ENCODE results near the gene SLC35F4.

SLC35F4 gene

GRCh38 chr14:57865403-57866198 is at the start of gene SLC35F4:
TSS of gene SLC35F4 (minus strand) at chr14:57866092.
- Mint-ChIP-seq H3K9me3 (no peaks in the 10 kb centered on the region), H3K4me3 (no peak within 1 kb of the TSS), H3K27me3 (peaks cover 18% of the 10 kb centered on the region), H3K4me1 (no peaks in the 10 kb centered on the region), H3K36me3 (no peaks in the 10 kb centered on the region), H3K27ac (no peak within 1 kb of the TSS)

GRCh38 chr14:57909626-57910025 is 43.7 kb upstream of the SLC35F4 start:
- H3K27me3 Mint-ChIP-seq: peaks cover 4% of the 10 kb centered on the region
- no peaks in the 10 kb centered on the region for H3K36me3 Mint-ChIP-seq
- H3K27ac Mint-ChIP-seq: no peak overlapping the region
- no peaks in the 10 kb centered on the region for H3K4me1 Mint-ChIP-seq
- H3K4me3 Mint-ChIP-seq: no peak overlapping the region
- peaks cover 19% of the 10 kb centered on the region for H3K9me3 Mint-ChIP-seq

- peaks cover 11% of the 10 kb centered on the region for H3K9me3 Mint-ChIP-seq
- no peaks in the 10 kb centered on the region for H3K36me3 Mint-ChIP-seq
- H3K4me1 Mint-ChIP-seq: no peaks in the 10 kb centered on the region
- no peak overlapping the region for H3K4me3 Mint-ChIP-seq
- no peak overlapping the region for H3K27ac Mint-ChIP-seq
- H3K27me3 Mint-ChIP-seq: peaks cover 4% of the 10 kb centered on the region
Observed at GRCh38 chr14:57903954-57904353, 38.1 kb upstream of the SLC35F4 start.

GRCh38 chr14:57898837-57899572 is 33.1 kb upstream of the SLC35F4 start:
- no peaks in the 10 kb centered on the region for H3K4me1 Mint-ChIP-seq
- peaks cover 2% of the 10 kb centered on the region for H3K36me3 Mint-ChIP-seq
- no peak overlapping the region for H3K27ac Mint-ChIP-seq
- H3K9me3 Mint-ChIP-seq: peaks cover 5% of the 10 kb centered on the region
- H3K27me3 Mint-ChIP-seq: peaks cover 7% of the 10 kb centered on the region
- H3K4me3 Mint-ChIP-seq: no peak overlapping the region

GRCh38 chr14:57897144-57897748 is 31.4 kb upstream of the SLC35F4 start:
- Mint-ChIP-seq H3K9me3 (peaks cover 5% of the 10 kb centered on the region), H3K36me3 (peaks cover 2% of the 10 kb centered on the region), H3K4me3 (no peak overlapping the region), H3K27me3 (peaks cover 9% of the 10 kb centered on the region), H3K4me1 (no peaks in the 10 kb centered on the region), H3K27ac (no peak overlapping the region)

GRCh38 chr14:57889245-57889644 is 23.4 kb upstream of the SLC35F4 start:
- peaks cover 2% of the 10 kb centered on the region for H3K27me3 Mint-ChIP-seq
- H3K27ac Mint-ChIP-seq: no peak overlapping the region
- no peaks in the 10 kb centered on the region for H3K4me1 Mint-ChIP-seq
- H3K4me3 Mint-ChIP-seq: no peak overlapping the region
- H3K9me3 Mint-ChIP-seq: no peaks in the 10 kb centered on the region
- H3K36me3 Mint-ChIP-seq: no peaks in the 10 kb centered on the region

GRCh38 chr14:57884175-57884574 is 18.3 kb upstream of the SLC35F4 start:
- no peaks in the 10 kb centered on the region for H3K9me3 Mint-ChIP-seq
- peaks cover 5% of the 10 kb centered on the region for H3K27me3 Mint-ChIP-seq
- no peaks in the 10 kb centered on the region for H3K4me1 Mint-ChIP-seq
- no peak overlapping the region for H3K4me3 Mint-ChIP-seq
- H3K36me3 Mint-ChIP-seq: no peaks in the 10 kb centered on the region
- H3K27ac Mint-ChIP-seq: no peak overlapping the region

GRCh38 chr14:57883061-57883460 is 17.2 kb upstream of the SLC35F4 start:
- Mint-ChIP-seq H3K27me3 (peaks cover 7% of the 10 kb centered on the region), H3K4me3 (no peak overlapping the region), H3K36me3 (peaks cover 1% of the 10 kb centered on the region), H3K4me1 (no peaks in the 10 kb centered on the region), H3K27ac (no peak overlapping the region), H3K9me3 (peaks cover 6% of the 10 kb centered on the region)

GRCh38 chr14:57879516-57879915 is 13.6 kb upstream of the SLC35F4 start:
- Mint-ChIP-seq H3K27me3 (peaks cover 7% of the 10 kb centered on the region), H3K27ac (no peak overlapping the region), H3K4me3 (no peak overlapping the region), H3K4me1 (no peaks in the 10 kb centered on the region), H3K36me3 (peaks cover 1% of the 10 kb centered on the region), H3K9me3 (peaks cover 6% of the 10 kb centered on the region)

GRCh38 chr14:57875985-57876384 is 10.1 kb upstream of the SLC35F4 start:
- Mint-ChIP-seq H3K27me3 (peaks cover 2% of the 10 kb centered on the region), H3K9me3 (peaks cover 6% of the 10 kb centered on the region), H3K4me3 (no peak overlapping the region), H3K4me1 (no peaks in the 10 kb centered on the region), H3K36me3 (peaks cover 1% of the 10 kb centered on the region), H3K27ac (no peak overlapping the region)

GRCh38 chr14:57875296-57875695 is 9.4 kb upstream of the SLC35F4 start:
- Mint-ChIP-seq H3K4me1 (no peaks in the 10 kb centered on the region), H3K27me3 (peaks cover 4% of the 10 kb centered on the region), H3K36me3 (peaks cover 1% of the 10 kb centered on the region), H3K9me3 (peaks cover 6% of the 10 kb centered on the region), H3K4me3 (no peak overlapping the region), H3K27ac (no peak overlapping the region)

- Mint-ChIP-seq H3K27me3 (peaks cover 8% of the 10 kb centered on the region), H3K9me3 (no peaks in the 10 kb centered on the region), H3K27ac (no peak overlapping the region), H3K4me1 (no peaks in the 10 kb centered on the region), H3K4me3 (no peak overlapping the region), H3K36me3 (no peaks in the 10 kb centered on the region)
Observed at GRCh38 chr14:57871459-57872080, 5.7 kb upstream of the SLC35F4 start.

GRCh38 chr14:57870686-57871457 is 5.0 kb upstream of the SLC35F4 start:
- Mint-ChIP-seq H3K9me3 (no peaks in the 10 kb centered on the region), H3K36me3 (no peaks in the 10 kb centered on the region), H3K27ac (peak overlapping the region; percentile 47), H3K4me3 (no peak overlapping the region), H3K27me3 (peaks cover 8% of the 10 kb centered on the region), H3K4me1 (no peaks in the 10 kb centered on the region)

- Mint-ChIP-seq H3K27ac (no peak overlapping the region), H3K36me3 (no peaks in the 10 kb centered on the region), H3K9me3 (no peaks in the 10 kb centered on the region), H3K27me3 (peaks cover 10% of the 10 kb centered on the region), H3K4me3 (no peak overlapping the region), H3K4me1 (no peaks in the 10 kb centered on the region)
Observed at GRCh38 chr14:57869617-57870016, 3.7 kb upstream of the SLC35F4 start.

GRCh38 chr14:57866199-57866705 is 360 bp upstream of the SLC35F4 start:
- Mint-ChIP-seq H3K4me3 (no peak overlapping the region), H3K9me3 (no peaks in the 10 kb centered on the region), H3K4me1 (no peaks in the 10 kb centered on the region), H3K36me3 (no peaks in the 10 kb centered on the region), H3K27ac (no peak overlapping the region), H3K27me3 (peaks cover 19% of the 10 kb centered on the region)
